GM18511 (cell line): Measurements from ENCODE around the gene GREM2.

ENCODE experiments used
- ATAC-seq: cut with Tn5 transposase; IDR thresholded peaks from one replicate; pipeline ENCODE4 v1.9.1; 2021; ENCODE audit warnings: mild to moderate bottlenecking, moderate library complexity; ENCODE audit not compliant: unreplicated experiment

GREM2 gene

DNA sequence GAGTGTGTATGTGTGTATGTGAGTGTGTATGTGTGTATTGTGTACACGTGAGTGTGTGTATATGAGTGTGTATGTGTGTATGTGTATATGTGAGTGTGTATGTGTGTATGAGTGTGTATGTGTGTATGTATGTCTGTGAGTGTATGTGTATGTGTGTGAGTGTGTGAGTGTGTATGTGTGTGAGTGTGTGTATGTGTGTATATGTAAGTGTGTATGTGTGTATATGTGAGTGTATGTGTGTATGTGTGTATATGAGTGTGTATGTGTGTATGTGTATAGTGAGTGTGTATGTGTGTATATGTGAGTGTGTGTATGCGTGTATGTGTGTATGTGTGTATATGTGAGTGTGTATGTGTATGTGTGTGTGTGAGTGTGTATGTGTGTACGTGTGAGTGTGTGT is 49.2 kb downstream of the GREM2 start:
- ATAC-seq, result no peak

DNA sequence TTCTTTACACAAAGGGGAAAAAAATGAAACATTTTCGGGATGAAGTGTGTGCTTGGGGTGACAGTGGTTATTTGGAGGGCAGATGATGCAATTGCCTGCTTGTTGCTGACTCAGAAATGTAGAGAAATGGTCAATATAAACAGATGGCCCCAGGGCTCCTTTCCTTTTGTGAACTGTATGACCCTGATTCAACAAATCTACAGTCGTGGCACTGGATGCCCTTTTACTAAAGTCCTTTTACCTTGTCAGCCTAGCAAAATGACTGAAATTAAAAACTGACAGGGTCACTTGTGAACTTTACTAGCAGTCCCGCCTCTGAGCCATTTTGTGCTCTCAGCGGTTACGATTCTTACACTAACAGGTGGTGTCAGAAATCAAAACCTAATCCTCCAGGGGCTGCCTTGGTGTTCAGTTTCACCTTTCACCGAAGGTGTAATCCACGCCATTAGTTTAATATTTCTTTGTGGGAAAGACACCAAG is 49.8 kb downstream of the GREM2 start:
- no peak for ATAC-seq

DNA sequence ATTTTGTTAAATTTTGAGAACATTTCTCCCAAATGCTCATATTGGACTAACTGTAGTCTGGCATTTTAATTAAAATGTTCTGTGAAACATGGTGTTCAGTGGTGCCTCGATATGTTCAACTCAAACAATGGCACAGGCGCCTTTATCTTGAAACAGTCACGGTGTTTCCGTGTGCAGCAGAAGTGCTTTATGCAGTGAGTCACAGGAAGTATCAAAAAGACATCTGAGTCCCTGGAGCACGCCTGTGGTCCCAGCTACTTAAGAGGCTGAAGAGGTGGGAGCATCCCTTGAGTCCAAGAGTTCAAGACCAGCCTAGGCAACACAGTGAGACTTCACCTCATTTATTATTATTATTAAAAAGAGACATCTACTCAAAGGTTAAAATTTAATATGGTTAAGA is 52.2 kb downstream of the GREM2 start:
- ATAC-seq, result no peak

DNA sequence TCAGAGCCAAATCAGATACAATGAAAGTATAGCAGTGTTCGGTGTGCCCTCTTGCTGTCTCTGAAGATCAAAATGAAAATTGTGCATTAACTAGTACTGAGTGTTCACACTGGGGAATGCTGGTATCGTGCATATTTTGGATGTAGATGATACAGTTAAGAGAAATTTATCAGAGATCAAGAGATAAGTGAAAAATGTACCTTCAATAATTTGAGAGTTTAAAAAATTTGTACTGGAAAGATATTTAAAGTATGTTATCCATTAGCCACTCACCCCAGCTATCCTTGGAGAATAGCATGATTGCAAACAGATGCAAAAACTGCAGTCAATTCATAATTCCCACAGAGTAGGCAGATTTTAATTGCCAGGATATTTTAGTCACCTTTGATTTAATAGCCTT is 56.4 kb downstream of the GREM2 start:
- ATAC-seq, result no peak

DNA sequence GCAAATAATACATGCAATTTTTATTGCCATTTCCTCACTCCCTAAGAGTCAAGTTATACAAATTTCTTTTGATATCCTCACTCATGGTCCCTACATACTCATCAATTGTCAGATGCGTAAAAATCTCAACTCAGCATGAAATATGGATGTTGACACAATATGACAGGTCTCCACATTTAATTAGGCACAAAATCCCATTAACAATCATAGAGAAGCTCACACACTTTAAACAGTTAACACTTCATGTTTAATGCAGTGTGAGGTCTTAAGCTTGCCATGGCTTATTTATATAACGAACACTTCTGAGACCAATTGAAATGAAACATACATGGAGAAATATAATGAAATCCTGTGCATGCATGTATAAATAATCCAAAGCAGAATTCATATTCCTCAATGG is 58.6 kb downstream of the GREM2 start:
- no peak for ATAC-seq

DNA sequence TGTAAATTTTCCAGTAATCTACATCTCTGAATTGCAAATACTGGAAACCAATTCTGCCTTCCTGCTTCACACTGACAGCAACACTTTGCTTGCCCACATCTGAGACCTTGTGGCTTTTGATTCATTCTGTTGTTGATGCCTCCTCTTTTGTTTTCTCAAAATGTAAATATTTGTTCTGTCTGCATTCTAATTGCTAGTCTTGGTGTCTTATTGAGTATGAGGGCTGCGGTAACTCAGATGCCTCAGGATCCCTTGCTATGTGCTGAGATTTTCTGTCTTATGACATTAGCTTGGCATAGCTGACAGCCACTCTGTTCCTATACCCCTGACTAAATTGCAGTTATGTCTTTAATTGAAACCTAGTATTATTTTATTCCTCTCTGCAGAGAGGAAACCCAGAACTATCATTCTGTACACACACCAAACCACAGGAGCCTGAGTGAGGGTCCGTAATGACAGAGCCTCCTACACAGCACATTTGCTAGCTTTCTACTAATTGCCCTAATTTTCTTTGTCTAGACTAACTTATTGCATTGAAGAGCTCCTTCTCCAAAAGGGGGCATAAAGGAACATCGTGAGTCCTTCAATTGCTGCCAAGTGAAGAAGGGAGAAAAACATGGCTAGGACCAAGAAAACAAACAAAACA is 72.1 kb downstream of the GREM2 start:
- no peak for ATAC-seq

DNA sequence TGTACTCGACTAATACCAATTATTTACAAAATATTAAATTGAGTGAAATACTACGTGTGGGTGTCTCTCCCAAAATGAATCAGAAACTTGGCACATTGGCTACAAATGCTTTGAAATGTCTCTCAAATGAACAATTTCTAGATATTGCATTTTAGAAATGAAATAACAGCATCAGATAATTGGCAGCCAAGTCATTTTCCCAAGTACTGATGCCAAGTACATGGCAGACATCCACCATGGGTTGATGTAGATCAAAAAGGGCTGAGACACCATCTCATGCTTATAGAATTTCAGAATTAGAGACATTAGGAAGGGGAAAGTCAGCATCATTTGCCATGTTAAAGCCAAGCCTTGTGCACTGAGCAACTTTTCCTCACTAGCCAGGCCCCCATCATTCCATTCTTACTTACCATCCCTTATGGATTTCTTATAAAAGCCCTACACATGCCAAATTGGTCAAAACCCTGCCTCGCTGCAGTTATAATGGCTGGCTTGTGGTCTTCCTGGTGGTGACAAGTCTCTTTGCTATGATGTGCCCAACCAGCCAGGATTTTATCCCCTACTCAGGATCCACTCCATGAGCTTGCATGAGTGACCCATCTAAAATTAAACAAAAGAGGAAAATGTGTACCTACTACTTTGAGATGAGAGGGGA is 73.1 kb downstream of the GREM2 start:
- ATAC-seq, result no peak

DNA sequence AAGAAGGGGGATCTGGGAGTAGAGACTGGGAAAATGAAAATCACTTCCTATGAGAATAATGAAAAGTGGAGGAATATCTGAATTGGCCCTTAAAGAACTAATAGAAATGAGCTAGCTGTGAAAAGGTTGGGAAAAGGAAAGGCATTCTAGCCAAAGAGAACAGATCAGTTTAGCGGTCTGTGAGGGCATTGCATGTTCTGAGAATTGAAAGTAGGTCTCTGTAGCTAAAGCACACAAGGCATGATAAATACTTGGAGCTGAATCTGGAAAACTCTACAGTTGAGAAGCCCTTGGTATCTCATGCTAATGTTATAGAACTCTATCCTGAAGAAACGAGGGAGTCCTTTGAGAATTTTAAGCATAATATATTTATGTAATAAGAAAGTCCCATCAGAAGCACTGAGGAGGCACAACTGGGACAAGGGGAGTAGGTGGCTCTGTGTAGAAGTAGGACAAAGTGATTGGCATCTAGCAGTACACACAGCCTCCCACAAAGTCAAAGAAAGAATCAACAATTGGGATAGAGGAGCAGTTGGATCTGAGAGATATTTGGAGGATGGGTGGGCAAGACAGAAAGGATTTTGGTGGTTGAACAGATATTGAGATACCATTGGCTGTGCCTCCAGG is 78.7 kb downstream of the GREM2 start:
- ATAC-seq, result no peak

DNA sequence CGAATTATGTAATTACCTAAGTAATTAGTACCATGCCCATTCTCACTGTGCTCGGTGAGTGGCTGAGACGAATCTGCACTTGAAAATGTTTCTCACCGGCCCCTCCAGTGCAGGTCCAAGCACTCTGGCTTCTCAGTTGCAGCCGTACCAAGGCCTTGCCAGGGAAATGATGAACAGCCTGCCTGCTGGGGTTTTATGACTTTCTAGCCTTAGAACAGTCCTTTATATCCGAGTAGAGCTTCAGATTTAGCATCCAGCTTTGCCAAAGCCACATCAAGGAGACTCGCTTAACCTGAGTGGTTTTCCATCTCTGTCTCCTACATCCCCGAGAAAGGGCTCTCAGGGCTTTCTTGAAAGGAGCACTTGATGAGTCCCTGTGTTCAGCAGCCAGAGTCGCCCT is 83.4 kb downstream of the GREM2 start:
- no peak for ATAC-seq

DNA sequence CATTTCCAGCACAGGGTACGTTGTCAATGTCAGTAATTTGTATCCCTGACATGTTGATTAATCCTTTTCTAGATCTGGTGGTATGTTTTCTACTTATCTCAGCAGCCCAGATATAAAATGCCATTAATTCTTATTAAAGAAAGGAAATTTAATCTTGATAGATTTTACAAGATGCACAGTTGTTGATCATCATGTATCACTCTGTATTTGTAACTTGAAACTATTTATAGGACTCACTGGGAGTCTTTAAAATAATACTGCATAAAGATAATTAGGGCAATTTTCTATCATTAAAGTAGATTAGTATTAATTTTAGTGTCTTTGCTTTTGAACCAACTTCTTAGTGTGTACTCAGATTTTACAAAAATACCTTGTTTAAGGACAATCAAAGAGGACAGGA is 84.9 kb downstream of the GREM2 start:
- ATAC-seq, result no peak

DNA sequence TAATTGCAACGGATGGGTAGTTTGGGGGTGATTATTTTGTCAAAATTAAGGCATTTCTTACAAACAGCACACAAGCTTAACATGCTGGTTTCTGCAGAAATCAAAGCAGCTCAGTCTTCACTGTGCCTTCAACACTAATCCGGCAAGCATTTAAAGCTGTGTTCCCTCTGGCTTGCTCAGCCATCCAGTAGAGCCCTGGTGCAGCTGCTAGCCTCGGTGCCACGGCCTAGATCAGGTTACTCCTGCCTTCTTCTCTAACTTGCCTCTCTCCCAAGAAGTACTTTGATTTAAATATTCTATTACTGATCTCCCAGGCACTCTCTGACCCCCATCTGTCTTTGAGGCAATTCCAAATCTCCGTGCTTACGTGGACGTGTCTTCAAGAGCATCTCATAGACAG is 85.6 kb downstream of the GREM2 start:
- ATAC-seq, result no peak

DNA sequence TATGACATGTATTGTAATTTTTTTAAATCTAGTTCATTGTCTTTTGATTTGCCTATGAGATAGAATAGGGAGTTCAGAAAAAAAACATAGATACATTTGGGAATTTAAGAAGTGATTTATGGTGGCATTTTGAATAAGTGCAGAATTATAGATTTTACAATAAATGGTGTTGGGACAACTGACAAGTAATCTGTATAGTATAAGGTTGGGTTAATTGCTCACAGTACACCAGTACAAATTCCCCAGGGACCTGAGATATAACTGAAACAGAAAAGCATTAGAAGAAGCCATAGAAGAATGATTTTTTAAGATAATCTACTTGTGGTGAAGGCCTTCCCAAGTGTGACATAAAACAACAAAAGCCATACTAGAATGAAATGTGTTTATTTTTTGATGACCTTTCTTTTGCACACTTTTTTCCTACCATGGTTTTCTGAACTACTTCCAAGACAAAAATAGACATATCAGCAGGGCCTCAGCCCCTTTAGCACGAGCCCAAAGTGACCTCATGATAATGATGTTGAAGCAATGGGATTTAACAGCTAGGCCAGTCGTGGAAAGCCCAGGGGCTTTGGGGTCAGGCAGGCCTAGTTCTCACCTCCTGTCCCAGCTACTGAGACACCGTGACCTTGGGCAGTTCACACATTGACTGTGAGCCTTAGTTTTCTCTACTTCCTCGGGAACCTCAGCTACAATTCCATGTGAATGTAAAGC is 87.4 kb downstream of the GREM2 start:
- ATAC-seq, result no peak

DNA sequence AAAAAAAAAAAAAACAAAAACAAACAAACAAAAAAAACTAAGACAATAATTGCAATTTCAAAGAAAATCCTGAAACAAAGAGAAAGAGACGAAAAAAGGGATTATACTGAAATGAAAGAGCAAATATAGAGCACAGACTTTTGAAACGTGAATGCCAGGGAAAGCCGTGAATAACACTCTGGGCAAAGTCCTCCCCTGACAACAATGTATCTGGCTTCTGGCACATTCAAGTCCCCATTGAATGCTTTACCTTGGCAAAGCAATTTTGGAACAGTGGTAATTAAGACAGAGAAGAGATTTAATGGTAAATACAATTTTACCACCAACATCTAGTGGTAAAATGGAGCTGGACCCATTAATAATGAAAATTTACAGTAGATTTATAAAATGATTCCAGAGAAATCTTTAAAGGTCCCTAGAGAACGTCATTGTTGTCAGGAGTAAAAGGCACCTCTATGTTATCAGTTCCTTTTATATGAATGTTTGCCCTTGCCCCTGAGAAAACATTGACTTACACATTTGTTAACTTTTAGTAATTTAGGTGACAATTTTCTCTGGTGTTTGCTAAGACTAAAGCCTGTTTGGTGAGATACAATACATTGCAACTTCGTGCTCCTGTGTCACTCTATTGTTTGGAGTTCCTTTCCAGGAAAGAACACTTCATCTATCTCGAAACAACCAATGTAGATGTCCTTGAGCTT is 89.7 kb downstream of the GREM2 start:
- no peak for ATAC-seq

DNA sequence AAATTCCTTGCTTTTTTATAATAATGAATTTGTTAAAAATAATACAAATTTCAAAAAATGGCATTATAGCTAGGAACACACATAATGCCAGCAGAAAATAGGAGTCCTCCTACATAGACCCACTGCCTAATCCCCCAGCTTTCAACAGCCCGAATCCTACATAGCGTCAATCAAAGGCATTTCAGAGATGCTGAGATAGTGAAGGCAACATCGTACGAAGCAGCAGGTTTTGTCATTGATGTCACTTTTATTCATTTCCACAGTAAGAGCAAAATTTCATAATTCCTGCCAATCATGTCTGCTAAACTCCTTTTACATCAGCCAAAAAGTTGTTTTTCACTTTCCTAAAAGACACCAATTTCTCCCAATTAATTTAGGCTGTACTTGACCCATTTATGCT is 94.1 kb downstream of the GREM2 start:
- ATAC-seq, result no peak

DNA sequence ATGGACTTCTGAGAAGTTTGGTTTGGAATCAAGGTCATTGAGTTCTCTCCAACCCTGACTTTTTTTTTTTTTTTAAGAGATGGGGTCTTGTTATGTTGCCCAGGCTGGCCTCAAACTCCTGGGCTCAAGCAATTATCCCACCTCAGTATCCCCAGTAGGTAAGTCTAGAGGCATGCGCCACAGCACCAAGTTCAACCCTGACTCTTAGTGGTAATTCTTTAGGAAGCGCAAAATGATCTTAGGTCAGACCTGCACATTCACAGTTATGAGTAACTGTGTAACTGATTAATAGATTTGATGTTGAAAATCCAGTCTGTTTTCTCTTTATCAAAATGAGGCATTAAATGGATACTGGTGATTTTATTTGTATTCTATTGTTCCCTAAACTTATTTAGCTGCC is 95.9 kb downstream of the GREM2 start:
- no peak for ATAC-seq

DNA sequence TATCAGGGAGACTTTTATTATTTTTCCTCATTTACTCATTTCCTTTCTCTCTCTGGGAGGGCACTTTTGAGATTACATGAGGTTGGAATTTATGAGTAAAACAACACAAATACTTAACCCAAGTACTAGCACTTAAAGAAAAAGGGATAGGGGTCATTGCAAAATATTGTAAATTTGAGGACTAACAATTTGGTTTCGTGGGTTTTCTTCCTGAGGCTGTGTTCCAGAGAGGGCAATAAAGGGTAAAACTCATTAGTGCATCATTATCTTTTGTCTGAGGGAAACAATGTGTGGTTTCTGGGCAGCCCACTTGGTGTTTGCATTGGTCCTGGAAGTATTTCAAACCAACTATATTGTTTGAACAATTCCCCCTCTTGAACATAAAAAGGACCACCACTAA is 96.5 kb downstream of the GREM2 start:
- no peak for ATAC-seq

DNA sequence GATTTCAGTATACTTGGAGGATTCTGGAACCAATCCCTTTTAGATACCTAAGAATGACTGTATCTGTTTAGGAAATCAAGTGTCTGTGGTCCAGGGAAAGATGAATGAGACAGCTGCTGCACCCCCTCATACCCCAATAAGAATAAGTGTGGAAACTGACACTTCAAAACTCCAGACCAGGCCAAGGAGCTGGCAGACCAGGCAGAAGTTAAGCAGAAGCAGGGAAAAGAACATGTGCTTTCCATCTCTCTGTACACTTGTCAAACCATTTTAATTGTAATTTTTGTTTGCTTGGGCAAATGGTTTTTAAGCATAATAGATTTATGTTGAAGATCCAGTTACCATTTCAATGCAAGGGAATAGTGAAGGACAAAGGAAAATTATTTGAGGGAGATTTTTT is 100.2 kb downstream of the GREM2 start:
- no peak for ATAC-seq

DNA sequence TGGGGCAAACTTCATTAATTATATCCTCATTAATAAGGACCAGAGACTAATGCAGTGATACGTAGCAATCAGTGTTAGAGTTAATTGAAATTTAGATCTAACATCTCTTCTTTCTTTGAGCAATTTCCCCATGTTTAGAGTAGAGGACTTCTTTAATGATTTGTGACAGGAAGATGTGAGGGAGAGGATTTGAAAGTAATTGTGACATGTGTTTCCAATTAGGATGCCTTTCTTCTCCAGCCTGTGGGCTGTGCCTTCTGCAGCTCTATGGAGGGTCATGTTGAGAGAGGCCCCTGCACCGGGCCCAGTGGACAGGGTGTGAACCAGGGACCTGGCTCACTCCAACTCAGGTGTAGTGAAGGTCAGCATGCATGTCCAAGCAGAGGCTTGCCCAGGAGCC is 103.0 kb downstream of the GREM2 start:
- no peak for ATAC-seq

DNA sequence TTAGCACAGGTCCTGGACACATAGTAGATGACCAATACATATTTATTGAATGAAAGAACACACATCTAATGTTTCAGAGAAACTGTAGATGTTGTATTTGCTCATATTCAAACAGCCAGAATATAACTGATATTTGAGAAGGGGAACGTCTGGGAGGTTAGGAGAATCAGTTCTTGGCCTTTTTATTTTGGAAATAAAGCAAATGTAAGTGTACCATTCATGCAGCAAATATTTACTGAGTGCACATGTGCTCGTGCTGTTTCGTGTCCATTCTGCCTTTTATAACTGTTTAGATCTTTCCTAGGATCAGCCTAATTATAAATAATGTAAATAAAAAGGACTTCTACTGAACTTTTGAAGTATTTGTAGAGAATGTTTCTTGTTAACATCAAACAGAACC is 103.8 kb downstream of the GREM2 start:
- no peak for ATAC-seq

DNA sequence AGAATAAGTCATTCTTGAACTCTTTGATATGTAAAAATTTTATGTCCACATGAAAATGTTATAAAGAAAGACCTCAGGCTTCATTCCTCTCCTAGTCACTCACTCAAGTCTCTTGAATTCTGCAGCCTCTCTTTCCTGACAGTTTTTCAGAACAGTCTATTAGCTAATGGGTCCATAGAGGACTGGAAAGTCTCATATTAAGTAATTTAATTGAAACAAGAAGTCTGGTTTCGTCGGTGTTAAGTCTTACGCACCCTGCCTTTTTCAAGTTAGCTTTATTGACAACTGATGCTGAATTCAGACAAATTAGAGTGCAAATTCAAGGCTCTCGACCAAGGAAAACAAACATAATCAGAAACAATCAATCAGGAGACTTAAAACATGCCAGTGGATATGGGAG is 105.8 kb downstream of the GREM2 start:
- ATAC-seq, result no peak

DNA sequence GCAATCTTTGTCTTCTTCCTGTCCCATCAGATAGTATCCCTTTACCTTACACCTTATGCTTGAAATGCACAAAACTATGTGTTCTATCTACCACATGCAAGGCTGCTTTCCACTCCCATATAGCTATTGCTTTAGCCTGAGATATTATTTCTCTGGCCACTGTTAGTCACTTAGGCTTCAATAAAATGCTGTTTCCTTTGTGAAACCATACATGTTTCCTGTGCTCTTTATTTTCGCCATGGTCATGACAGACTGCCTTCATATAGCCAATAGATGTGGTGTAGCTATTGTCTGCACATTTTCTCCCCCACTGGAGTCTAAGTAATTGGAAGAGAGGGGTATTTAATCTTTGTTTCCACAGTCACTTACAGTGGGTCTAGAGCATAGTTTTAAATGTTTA is 108.4 kb downstream of the GREM2 start:
- ATAC-seq, result no peak
